Left lung (tissue), 10 donors: Measurements from ENCODE around the gene RASAL2. TPM values are rescaled to one million over a fixed set of nuclear protein-coding genes. Genes with fewer than 3 reads are reported as not detected.
A peak's percentile ranks its signal among the peaks of the same experiment; 100 is the strongest.

ENCODE experiments used
- ATAC-seq: fragments of 200-7000 bp; cut with Tn5 transposase; one replicate; pipeline ENCODE4 v1.9.1; 2020; ENCODE audit warnings: moderate library complexity
- DNase-seq, 4 donors: peaks; one replicate each; pipeline ENCODE4 v3.0.0-alpha.2; 2013 to 2020
- H3K27ac ChIP-seq, 2 donors: fragments of 200-600 bp; sonication (generic) in 1 of 2; one replicate each; pipeline versions ENCODE4 v1.5.0 to v1.8.0; 2020 to 2021
- H3K27me3 ChIP-seq, 2 donors: fragments of 200-600 bp; sonication (generic) in 1 of 2; one replicate each; pipeline versions ENCODE4 v1.5.0 to v1.8.0; 2020 to 2021
- H3K36me3 ChIP-seq, 2 donors: fragments of 200-600 bp; sonication (generic) in 1 of 2; one replicate each; pipeline versions ENCODE4 v1.5.0 to v1.8.0; 2020 to 2021
- H3K4me1 ChIP-seq, 2 donors: fragments of 200-600 bp; one replicate each; pipeline ENCODE4 v1.8.0; 2021
- H3K4me3 ChIP-seq, 2 donors: fragments of 200-600 bp; sonication (generic) in 1 of 2; one replicate each; pipeline versions ENCODE4 v1.5.0 to v1.8.0; 2020 to 2021; ENCODE audit warnings: mild to moderate bottlenecking in 1 of 2
- H3K9me3 ChIP-seq, 2 donors: fragments of 200-600 bp; sonication (generic) in 1 of 2; one replicate each; pipeline versions ENCODE4 v1.5.0 to v1.8.0; 2020 to 2021
- CTCF ChIP-seq, 2 donors: fragments of 200-600 bp; sonication (generic) in 1 of 2; IDR thresholded peaks; one replicate each; pipeline versions ENCODE4 v1.5.0 to v1.8.0; 2021; ENCODE audit warnings: antibody characterized with exemption in 2 of 2
- intact Hi-C, 2 donors: fragments of 100-400 bp; cut with DNase I; formaldehyde crosslinking; loops; one replicate each; pipeline versions ENCODE4 v1.11.2 to v1.14.2; 2022
- polyA plus RNA-seq, 6 donors: library from polyadenylated mRNA; unstranded; fragments of 120-200 nt; gene quantifications; one replicate each; pipeline ENCODE4 v1.2.1, GENCODE V29; 2013; ENCODE audit not compliant: insufficient read length in 6 of 6
- total RNA-seq, 2 donors: library from RNA; stranded (reverse); fragmentation: NEBNext Ultra II Directional; extraction: Animal tissue kit (Norgen Biotek cat#: 25700); gene quantifications; one replicate each; pipeline ENCODE4 v1.2.1, GENCODE V29; 2021
- donor health status: DM: no; HTN: yes; CAD: no.
- donor health status: DM: no; HTN: no; CAD: no.

The RASAL2 gene
- total and polyA plus RNA-seq, 8 donors: 26.4 to 35.6 (median 29.5) TPM

GRCh38 chr1:178275553-178275952 is 181.6 kb downstream of the RASAL2 start:
- peak; percentile 56 for ATAC-seq

GRCh38 chr1:178277793-178278530 is 184.1 kb downstream of the RASAL2 start:
- intact Hi-C loops: loop anchor here in 1 of 2 donors (10.0 kb wide), 1 partner anchor 243 kb away; no protein-coding TSS in a partner anchor
- TF ChIP-seq CTCF (IDR thresholded peaks at IDR 0.05): no peak
- Histone ChIP-seq H3K9me3 (no peaks in the 10 kb centered on the region), H3K36me3 (no peaks in the 10 kb centered on the region), H3K4me3 (no peak overlapping the region), H3K27me3 (no peaks in the 10 kb centered on the region), H3K4me1 (peaks cover 0 to 52% of the 10 kb centered on the region in 2 donors), H3K27ac (peak overlapping the region in 1 of 2 donors; percentile 71)
- DNase-seq (no peak), ATAC-seq (peak; percentile 17)

More at GRCh38 chr1:178275553-178275952, 181.6 kb downstream of the RASAL2 start:
- Histone ChIP-seq H3K27ac (peak overlapping the region in 1 of 2 donors; percentile 24), H3K9me3 (no peaks in the 10 kb centered on the region), H3K4me1 (peaks cover 0 to 46% of the 10 kb centered on the region in 2 donors), H3K4me3 (no peak overlapping the region), H3K36me3 (no peaks in the 10 kb centered on the region), H3K27me3 (no peaks in the 10 kb centered on the region)
- intact Hi-C loops: loop anchor here in 1 of 2 donors (10.0 kb wide), 1 partner anchor 241 kb away; no protein-coding TSS in a partner anchor
- DNase-seq: no peak
- no peak for TF ChIP-seq CTCF (IDR thresholded peaks at IDR 0.05)

DNA sequence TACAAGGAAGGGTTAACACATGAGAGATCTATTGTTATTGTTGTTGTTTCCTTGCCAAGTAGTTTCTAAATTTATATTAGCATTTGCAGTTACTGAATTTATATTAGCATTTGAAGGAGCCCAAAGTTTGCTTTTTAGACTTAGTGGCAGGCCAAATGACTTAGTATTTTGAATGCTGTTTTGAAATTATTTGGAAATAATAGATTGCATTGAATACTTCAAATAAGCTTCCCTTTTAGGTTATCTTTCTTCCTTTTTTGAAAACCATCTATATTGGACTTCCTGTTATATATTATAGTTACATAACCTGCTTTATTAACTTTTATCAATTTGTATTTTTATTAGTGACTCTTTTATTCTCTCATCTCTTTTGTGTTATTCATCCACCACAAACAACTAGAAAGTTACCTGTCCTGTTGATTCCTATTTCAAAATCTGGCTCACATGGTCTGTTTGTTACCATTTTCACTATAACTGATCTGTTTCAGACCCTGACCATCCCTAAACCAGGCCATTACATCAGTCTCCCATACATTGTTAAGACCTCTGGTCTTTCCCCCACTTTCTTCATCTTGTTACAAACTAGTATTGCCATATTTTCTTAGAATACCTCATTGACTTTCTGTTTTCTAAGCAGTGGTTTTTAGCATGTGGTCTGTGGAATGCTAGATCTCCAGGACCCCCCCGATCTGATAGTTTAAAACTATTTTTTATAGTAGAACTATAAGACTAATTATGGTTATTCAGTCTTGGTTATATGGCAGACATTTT is 185.2 kb downstream of the RASAL2 start:
- H3K36me3 ChIP-seq: no peaks in the 10 kb centered on the region
- no peak for TF ChIP-seq CTCF (IDR thresholded peaks at IDR 0.05)
- ATAC-seq (no peak), DNase-seq (no peak)
- H3K4me3 ChIP-seq: no peak overlapping the region
- no peaks in the 10 kb centered on the region for H3K9me3 ChIP-seq
- intact Hi-C loops: loop anchor here in 1 of 2 donors (10.0 kb wide), 1 partner anchor 244 kb away; no protein-coding TSS in a partner anchor
- H3K27me3 ChIP-seq: no peaks in the 10 kb centered on the region
- peak overlapping the region in 1 of 2 donors; percentile 71 for H3K27ac ChIP-seq
- peaks cover 9 to 59% of the 10 kb centered on the region in 2 donors for H3K4me1 ChIP-seq

DNA sequence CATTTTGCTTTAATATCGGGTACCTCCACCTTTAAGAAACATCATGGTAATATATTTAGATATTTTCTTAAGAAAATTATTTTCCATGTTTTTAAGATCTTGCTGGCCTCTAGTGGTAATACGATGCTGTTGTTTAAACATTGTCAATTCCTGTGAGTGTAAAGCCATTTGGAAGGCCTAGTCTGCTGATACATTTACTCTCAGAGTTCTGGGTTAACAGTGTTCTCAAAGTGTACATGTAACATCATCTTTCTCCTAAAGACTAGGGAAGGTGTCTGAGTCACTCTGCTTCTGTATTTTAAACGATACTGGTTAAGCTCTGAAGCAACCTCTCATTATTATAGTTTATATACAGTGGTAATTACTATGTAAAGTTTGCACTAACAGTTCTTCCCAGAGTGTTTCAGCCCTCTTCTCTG is 189.1 kb downstream of the RASAL2 start:
- Histone ChIP-seq H3K27me3 (no peaks in the 10 kb centered on the region), H3K9me3 (no peaks in the 10 kb centered on the region), H3K4me1 (peaks cover 9 to 43% of the 10 kb centered on the region in 2 donors), H3K27ac (peak overlapping the region in 1 of 2 donors; percentile 50), H3K36me3 (no peaks in the 10 kb centered on the region), H3K4me3 (no peak overlapping the region)
- peak; percentile 80 for ATAC-seq
- TF ChIP-seq CTCF (IDR thresholded peaks at IDR 0.05): peak; percentile 21 to 31
- DNase-seq: peak in 1 of 4 donors; percentile 43
- intact Hi-C loops: no loop called here

- DNase-seq (no peak), ATAC-seq (peak; percentile 46)
- Histone ChIP-seq H3K36me3 (no peaks in the 10 kb centered on the region), H3K27me3 (no peaks in the 10 kb centered on the region), H3K4me1 (peaks cover 9 to 38% of the 10 kb centered on the region in 2 donors), H3K27ac (peak overlapping the region; percentile 11 to 50), H3K4me3 (no peak overlapping the region), H3K9me3 (no peaks in the 10 kb centered on the region)
- no peak for TF ChIP-seq CTCF (IDR thresholded peaks at IDR 0.05)
- intact Hi-C loops: no loop called here
Observed at GRCh38 chr1:178283409-178283808, 189.5 kb downstream of the RASAL2 start.
